IPS DF 19.7 (cell line): ENCODE measurements around the gene CALHM3.
"Not testable (repeated sequence)": the region's sequence is repeated elsewhere in the genome, so short reads cannot be mapped to it uniquely, and the experiment has no call there.

Experiments used
- DNase-seq: peaks from one replicate; pipeline ENCODE4 v3.0.0-alpha.2; 2013; ENCODE audit warnings: low read depth, low spot score

CALHM3 gene

DNA sequence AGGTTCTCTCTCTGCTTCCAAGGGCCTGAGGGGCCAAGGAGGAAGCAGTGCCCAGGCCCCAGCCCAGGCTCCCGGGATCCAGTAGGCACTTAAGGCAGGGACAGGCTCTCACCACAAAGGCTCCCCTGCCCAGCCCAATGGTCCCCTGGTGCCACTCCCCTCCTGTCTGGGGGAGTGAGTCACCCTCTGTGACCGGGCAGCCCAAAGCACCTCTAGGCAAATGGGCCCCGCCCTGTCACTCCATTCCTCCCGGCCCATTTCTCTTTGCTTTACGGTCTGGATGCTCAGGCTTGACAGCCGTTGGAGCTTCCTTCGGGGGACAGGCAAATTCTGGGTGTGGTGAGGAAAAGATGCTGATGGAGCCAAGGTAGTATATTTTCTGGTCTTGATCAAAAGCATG, at the start of gene CALHM3:
Gene CALHM3, minus strand, starts transcription at position 106 of the 400 bp plus-strand sequence. CDS start 208 bp downstream, outside the sequence.
- no peak for DNase-seq

DNA sequence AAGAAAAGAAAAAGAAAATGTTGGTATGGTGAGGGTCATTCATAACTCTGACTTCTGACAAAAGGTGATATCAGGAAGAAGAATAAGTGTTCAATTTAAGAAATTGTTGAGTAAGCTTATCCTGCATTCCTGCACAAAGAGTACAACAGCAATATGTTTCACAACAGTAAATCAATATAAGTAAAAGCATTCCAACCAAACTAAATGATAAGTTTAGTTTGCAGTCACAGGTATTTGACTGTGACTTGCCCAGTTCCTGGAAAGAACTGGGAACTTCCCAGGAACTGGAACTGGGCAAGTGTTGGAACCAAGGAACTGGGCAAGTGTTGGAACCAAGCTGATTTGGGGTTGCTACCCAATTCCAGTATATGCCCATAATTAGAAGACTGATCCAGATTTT, 49.5 kb upstream of the CALHM3 start:
- no peak for DNase-seq

DNA sequence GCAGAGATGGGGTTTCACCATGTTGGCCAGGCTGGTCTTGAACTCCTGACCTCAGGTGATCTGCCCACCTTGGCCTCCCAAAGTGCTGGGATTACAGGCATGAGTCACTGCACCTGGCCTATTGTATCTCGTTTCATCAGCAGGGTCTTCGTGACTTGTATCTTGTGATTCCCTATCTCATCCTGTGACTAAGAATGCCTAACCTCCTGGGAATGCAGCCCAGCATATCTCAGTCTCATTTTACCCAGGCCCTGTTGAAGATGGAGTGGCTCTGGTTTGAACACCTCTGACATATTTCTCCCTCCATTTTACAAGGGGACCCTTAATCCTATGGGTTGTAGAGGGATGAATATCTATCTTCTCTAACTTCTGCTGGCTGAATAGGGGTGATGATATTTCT, 48.4 kb upstream of the CALHM3 start:
- DNase-seq = peak; percentile 17

DNA sequence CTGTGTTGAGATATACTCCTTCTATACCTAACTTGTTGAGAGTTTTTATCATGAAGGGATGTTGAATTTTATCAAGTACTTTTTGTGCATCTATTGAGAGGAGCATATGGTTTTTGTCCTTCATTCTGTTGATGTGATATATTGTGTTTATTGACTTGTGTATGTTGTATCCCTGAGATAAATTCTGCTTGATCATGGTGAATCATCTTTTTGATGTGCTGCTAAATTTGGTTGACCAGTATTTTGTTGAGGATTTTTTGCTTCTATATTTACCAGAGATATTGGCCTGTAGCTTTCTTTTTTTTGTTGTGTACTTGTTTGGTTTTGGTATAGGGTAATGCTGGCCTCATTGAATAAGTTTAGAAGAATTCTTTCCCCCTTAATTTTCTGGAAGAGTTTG, 46.9 kb upstream of the CALHM3 start:
- DNase-seq = no peak

DNA sequence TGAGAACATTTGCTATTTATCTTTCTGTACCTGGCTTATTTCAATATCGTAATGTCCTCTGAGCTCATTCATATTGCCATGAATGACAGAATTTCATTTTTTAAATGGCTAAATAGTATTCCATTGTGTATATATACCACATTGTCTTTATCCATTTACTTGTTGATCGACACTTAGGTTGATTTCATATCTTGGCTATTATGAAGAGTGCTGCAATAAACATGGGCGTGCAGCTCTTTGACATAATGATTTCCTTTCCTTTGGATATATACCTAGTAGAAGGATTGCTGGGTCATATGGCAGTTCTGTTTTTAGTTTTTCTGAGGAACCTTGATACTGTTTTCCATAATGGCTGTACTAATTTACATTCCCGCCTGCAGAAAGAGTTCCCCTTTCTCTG, 44.6 kb upstream of the CALHM3 start:
- no peak for DNase-seq

GRCh38 chr10:103522006-103522405, 43.0 kb upstream of the CALHM3 start:
- DNase-seq = not testable (repeated sequence)

DNA sequence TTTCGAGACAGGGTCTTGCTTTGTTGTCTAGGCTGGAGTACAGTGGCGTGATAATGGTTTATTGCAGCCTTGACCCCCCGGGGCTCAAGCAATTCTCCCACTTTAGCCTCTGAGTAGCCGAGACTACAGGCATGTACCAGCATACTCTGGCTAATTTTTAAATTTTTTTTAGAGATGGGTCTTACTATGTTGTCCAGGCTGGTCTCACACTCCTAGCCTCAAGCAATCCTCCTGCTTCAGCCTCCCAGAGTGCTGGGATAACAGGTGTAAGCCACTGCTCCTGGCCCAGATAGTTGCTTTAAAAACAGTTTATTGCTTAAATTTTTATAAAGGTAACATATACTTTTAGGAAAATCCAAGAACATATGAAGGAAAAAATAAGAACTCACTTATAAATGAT, 40.8 kb upstream of the CALHM3 start:
- DNase-seq = no peak

- DNase-seq = no peak
Observed at GRCh38 chr10:103517234-103518085, 38.4 kb upstream of the CALHM3 start.

GRCh38 chr10:103514244-103514643, 35.2 kb upstream of the CALHM3 start:
- DNase-seq = no peak

- DNase-seq = no peak
Observed at GRCh38 chr10:103513380-103514060, 34.5 kb upstream of the CALHM3 start.

DNA sequence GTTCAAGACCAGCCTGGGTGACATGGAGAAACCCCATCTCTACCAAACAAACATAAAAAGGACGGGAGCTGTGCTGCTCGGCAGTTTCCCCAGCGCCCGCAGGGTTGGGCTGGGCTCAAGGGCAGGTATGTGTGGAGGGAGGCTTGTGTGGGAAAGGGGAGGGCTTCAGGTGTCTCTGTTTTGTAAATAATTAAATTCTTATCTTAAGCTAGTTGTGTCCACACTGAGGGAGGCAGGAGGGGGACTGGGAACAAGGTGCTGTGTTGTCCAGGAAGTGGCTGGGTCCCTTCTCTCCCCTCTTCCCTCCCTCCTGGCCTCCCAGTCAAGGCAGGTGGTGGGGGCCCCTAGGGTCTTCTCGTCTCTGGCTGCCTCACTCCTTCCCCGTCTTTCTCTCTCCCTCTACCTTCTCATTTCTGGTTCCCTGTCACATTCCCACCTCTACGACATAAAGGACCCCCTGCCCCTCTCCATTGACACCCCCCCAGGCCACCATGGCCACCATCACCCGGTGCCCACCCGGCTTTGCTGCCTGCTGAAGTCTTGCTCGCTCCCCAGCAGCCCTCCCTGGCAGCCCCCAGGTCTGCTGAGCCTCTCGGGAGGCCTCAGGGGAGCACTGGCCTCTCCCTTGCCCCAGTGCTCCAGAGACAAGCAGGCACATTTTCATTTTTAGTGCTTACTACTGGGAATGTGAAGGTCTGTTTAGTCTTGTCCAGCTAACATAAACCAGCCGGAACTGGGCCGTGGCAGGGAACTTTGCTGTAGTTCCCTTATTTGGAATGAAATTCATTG, 33.7 kb upstream of the CALHM3 start:
- DNase-seq = no peak

DNA sequence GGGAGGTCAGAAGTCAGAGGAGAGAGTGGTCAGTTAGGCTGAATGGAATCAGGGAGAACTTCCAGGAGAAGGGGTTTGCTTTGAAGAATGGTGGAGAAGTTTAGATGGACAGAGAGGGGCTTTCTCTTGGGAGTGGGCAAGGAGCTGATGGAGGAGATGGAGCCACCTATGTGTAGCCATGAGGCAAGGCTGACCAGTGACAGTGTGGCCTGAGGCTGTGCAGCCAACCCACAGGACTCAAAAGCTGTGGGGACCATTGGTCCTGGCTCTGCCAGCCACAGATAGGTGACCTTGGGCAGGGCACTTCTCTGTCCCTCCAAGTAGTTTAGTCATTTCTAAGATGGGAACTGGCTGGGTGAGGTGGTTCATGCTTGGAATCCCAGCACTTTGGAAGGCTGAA, 33.1 kb upstream of the CALHM3 start:
- DNase-seq = no peak

DNA sequence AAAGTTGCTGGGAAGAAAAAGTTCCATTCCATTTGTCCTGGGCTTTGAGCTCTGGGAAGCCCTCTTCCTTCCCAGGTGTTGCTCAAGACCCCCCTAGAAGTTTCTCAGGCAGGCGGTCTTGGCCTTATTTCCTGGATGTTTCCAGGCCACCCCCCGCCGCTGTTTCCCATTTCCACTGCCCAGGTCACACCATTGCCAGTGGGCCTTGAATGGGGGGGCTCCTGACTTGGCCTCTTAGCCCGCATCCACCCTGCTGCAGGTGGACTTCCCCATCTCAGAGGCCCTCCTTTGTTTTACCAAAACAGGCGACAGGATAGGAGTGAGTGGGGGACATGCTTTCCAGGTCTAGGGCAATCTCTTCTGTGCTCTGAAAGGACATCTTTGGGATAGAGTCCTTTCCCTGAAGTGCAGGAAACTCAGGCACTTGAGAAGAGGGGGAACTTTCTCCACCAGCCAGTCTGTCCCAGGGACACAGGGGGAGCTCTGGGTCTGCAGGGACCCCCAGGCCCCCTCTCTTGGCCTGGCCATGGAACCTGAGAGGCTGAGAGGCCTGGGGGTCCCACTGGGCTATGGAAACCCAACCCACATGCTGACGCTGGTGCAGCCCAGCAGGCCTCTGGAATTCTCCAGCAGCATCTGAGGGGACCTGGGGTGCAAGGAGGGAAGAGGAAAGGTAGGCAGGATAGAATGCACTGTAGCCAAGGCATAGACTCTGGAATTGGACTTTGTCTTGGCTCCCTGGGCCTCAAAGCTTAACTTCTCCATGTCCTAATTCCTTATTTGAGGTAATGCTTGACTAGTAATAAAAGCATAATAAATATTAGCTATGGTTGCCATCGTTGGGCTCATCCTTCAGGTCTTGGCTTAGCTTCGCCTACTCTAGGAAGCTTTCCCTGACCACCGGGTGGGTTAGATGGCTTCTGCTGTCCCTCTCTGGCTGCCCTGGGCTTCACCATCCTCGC, 32.0 kb upstream of the CALHM3 start:
- DNase-seq = no peak

- DNase-seq = no peak
Observed at GRCh38 chr10:103510046-103510685, 31.1 kb upstream of the CALHM3 start.

DNA sequence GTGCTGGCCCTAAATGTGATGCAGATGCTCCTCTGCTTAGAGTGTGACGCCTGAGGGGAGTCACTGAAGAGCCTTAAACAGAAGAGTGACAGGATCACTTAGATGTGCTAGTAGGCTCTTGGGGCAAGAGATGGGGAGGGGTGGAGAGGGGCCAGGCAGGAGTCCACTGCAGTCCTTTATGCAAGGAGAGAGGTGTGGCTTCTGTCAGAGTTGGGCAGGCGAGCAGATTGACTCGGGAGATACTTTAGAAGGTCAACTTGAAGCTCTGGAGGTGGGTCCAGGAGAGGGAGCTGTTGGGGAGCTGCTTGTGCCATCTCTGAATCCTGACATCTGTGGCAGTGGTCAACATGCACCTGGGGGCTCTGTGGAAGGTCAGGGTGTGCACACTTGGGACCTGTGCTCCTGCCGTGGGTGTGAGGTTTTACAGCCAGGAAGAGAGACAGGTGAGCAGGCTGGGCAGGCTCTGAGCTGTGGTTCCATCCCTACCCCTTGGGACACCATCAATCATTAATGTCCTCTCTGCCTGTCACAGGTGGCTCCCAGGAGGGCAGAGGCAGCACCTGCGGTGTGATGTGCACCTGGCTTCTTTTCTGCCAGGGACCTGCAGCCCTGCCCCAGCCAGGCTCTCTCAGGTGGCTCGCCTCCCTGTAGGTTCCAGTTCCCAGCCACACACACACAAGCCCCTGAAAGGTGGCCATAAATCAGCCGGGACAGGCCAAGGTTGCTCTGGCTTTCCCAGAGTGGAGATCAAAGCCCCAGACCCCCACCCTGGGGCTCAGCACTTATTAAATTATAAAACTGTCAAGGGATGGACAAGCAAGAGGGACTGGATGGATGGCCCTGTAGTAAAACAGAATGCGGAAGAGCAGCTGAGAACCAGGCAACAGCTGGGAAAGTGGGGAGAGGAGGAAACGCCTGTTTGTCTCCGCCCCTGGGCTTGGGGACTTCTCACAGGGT, 28.5 kb upstream of the CALHM3 start:
- DNase-seq = no peak

- no peak for DNase-seq
Observed at GRCh38 chr10:103506061-103506460, 27.0 kb upstream of the CALHM3 start.

DNA sequence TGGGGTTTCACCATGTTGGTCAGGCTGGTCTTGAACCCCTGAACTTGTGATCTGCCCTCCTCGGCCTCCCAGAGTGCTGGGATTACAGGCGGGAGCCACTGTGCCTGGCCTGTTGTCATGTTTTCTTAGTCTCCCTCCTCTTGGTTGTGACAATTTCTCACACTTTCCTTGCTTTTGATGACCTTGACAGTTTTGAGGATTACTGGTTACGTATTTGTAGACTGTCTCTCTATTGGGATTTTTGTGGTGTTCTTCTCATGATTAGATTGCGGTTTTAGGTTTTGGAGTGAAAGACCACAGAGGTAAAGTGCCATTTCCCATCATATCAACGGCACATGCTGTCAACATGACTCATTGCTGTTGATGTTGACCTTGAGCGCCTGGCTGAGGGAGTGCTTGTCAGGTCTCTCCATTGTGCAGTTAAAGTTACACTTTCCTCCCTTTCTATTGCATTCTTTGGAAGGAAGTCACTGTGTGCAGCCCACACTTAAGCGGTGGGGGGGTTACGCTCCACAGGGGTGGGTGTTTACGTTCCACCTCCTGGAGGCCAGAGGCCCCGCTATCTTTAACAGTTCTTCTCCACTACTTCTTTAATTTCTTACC, 25.2 kb upstream of the CALHM3 start:
- DNase-seq = no peak

GRCh38 chr10:103503777-103504176, 24.7 kb upstream of the CALHM3 start:
- not testable (repeated sequence) for DNase-seq
